ENCODE data around the gene MYO3B.

GRCh38 chr2:170577356-170577755, 399.4 kb downstream of the MYO3B start:
- TF ChIP-seq EZH2 (IDR thresholded peaks at IDR 0.05; ENCODE audit: borderline replicate concordance, low read depth, low read length, severe bottlenecking) (no peak), CTCF (IDR thresholded peaks at IDR 0.05; ENCODE audit: borderline replicate concordance, extremely low read depth, low read length, poor library complexity, severe bottlenecking) (no peak)

Data from DND-41 (cell line).